Measurements from ENCODE around the gene ZFP90.
"Not testable (repeated sequence)": the region's sequence is repeated elsewhere in the genome, so short reads cannot be mapped to it uniquely, and the experiment has no call there.

ZFP90 gene

DNA sequence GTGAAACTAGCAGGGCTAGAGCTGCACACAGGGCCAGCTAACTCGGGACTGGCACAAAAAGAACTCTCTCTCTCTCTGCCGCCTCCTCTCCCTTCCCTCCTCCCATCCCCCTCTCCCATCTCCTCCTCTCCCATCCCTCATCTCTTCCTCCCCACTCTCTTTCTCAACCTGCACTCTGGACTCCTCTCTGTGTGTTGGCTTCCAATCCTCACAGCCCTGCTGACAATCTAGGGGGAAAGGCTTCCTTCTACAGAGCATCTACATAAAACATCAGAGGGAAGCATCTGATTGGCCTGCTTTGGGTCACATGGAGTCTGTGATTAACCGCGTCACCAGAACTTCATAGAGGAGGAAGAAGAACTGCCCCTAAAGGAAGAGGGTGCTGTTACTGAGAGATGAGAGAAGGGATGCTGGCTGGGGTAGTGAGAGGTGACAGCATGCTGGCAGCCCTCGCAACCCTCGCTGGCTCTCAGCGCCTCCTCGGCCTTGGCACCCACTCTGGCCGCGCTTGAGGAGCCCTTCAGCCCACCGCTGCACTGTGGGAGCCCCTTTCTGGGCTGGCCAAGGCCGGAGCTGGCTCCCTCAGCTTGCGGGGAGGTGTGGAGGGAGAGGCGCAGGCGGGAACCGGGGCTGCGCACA lies 12.8 kb upstream of the ZFP90 start:
- Histone ChIP-seq H3K9me3 (ENCODE audit: low read length) (no peaks in the 10 kb centered on the region), H2AFZ (ENCODE audit: low read depth, low read length) (no peak overlapping the region), H3K4me1 (ENCODE audit: insufficient read depth, low read length) (no peaks in the 10 kb centered on the region), H3K27me3 (ENCODE audit: insufficient read depth, low read length) (no peaks in the 10 kb centered on the region), H3K4me3 (ENCODE audit: low read length) (no peak overlapping the region), H3K36me3 (ENCODE audit: insufficient read depth, low read length) (no peaks in the 10 kb centered on the region)

GRCh38 chr16:68526782-68527145 lies 12.3 kb upstream of the ZFP90 start:
- H3K27me3 ChIP-seq (ENCODE audit: insufficient read depth, low read length): no peaks in the 10 kb centered on the region
- no peaks in the 10 kb centered on the region for H3K4me1 ChIP-seq (ENCODE audit: insufficient read depth, low read length)
- H2AFZ ChIP-seq (ENCODE audit: low read depth, low read length): no peak overlapping the region
- no peaks in the 10 kb centered on the region for H3K36me3 ChIP-seq (ENCODE audit: insufficient read depth, low read length)
- no peak overlapping the region for H3K4me3 ChIP-seq (ENCODE audit: low read length)
- H3K9me3 ChIP-seq (ENCODE audit: low read length): no peaks in the 10 kb centered on the region

GRCh38 chr16:68528233-68528632 lies 10.9 kb upstream of the ZFP90 start:
- Histone ChIP-seq H3K4me1 (ENCODE audit: insufficient read depth, low read length) (no peaks in the 10 kb centered on the region), H3K9me3 (ENCODE audit: low read length) (peaks cover 3% of the 10 kb centered on the region), H3K36me3 (ENCODE audit: insufficient read depth, low read length) (no peaks in the 10 kb centered on the region), H3K4me3 (ENCODE audit: low read length) (no peak overlapping the region), H2AFZ (ENCODE audit: low read depth, low read length) (no peak overlapping the region), H3K27me3 (ENCODE audit: insufficient read depth, low read length) (peaks cover 2% of the 10 kb centered on the region)

DNA sequence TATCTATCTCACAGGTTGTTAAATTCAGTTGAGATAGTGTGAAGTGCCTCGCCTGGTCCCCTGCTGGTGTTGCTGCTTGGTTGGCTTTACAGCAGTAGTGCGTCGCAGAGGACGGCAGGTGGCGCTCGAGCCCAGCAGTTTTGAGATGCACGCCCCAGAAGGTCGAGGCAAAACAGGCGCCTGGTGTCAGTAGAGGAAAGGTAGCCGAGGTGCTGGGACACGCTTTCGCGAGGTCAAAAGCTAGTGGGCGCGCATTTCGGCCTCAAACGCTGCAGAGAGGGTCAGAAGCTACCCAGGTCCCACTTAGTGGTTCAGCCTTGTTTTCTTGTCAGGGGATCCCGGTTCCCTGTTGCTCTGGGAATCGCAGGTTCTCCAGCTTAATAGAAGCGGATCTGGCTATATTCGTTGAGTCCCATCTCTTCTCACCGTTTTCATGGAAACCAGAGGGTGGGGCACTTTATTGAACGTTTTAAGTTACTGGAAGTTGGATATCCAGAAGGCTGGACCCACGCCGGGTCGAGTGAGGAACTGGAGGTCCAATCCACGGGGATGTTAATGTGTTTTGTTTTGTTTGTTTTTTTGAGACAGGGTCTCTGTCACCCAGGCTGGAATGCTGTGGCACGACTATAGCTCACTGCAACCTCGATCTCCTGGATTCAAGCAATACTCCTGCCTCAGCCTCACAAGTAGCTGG lies 10.3 kb upstream of the ZFP90 start:
- Histone ChIP-seq H3K4me1 (ENCODE audit: insufficient read depth, low read length) (no peaks in the 10 kb centered on the region), H3K27me3 (ENCODE audit: insufficient read depth, low read length) (peaks cover 2% of the 10 kb centered on the region), H2AFZ (ENCODE audit: low read depth, low read length) (no peak overlapping the region), H3K9me3 (ENCODE audit: low read length) (peaks cover 9% of the 10 kb centered on the region), H3K36me3 (ENCODE audit: insufficient read depth, low read length) (no peaks in the 10 kb centered on the region), H3K4me3 (ENCODE audit: low read length) (no peak overlapping the region)

GRCh38 chr16:68529608-68529930 lies 9.5 kb upstream of the ZFP90 start:
- Histone ChIP-seq H3K27me3 (ENCODE audit: insufficient read depth, low read length) (peaks cover 2% of the 10 kb centered on the region), H3K9me3 (ENCODE audit: low read length) (peaks cover 9% of the 10 kb centered on the region), H3K4me1 (ENCODE audit: insufficient read depth, low read length) (no peaks in the 10 kb centered on the region), H3K36me3 (ENCODE audit: insufficient read depth, low read length) (no peaks in the 10 kb centered on the region), H3K4me3 (ENCODE audit: low read length) (peak overlapping the region; percentile 50), H2AFZ (ENCODE audit: low read depth, low read length) (peak overlapping the region; percentile 95)

- H3K4me3 ChIP-seq (ENCODE audit: low read length): peak overlapping the region; percentile 50
- H2AFZ ChIP-seq (ENCODE audit: low read depth, low read length): peak overlapping the region; percentile 95
- no peaks in the 10 kb centered on the region for H3K4me1 ChIP-seq (ENCODE audit: insufficient read depth, low read length)
- peaks cover 9% of the 10 kb centered on the region for H3K9me3 ChIP-seq (ENCODE audit: low read length)
- H3K36me3 ChIP-seq (ENCODE audit: insufficient read depth, low read length): no peaks in the 10 kb centered on the region
- peaks cover 2% of the 10 kb centered on the region for H3K27me3 ChIP-seq (ENCODE audit: insufficient read depth, low read length)
Observed at GRCh38 chr16:68529931-68530701, 9.0 kb upstream of the ZFP90 start.

DNA sequence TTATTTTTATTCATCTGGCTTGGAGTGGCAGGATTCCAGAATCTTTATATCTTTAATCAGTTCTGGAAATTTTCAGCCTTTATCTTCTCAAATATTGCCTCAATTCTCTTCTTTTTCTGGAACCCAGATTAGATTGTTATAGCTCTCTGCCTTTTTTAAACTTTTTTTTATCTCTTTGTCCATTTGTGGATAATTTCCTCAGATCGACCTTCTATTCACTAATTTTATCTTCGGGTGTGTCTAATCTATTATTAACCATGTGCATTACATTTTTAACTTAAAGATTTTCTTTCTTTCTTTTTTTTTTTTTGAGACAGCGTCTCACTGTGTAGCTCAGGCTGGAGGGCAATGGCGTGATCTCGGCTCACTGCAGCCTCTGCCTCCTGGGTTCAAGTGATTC lies 5.2 kb upstream of the ZFP90 start:
- Histone ChIP-seq H3K36me3 (ENCODE audit: insufficient read depth, low read length) (no peaks in the 10 kb centered on the region), H3K9me3 (ENCODE audit: low read length) (peaks cover 9% of the 10 kb centered on the region), H3K4me1 (ENCODE audit: insufficient read depth, low read length) (no peaks in the 10 kb centered on the region), H2AFZ (ENCODE audit: low read depth, low read length) (no peak overlapping the region), H3K27me3 (ENCODE audit: insufficient read depth, low read length) (peaks cover 2% of the 10 kb centered on the region), H3K4me3 (ENCODE audit: low read length) (no peak overlapping the region)

DNA sequence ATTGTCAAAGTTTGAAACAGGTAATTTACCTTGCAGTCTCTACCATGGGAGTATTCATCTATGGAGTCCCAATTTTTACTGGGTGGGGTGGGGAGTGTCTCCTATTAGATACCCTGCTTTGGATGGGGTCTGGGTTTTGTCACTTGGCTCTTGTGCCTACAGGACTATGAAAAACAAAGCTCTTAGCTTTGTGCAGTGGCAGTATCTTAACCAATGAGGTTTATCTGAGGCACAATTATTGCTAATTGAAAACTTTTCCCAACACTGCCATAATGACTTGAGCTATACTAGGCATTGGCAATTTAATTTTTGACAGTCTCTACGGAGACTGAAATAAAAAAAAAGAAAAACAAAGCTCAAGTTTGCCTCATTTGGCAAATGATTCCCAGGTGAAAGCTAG lies 3.8 kb upstream of the ZFP90 start:
- Histone ChIP-seq H3K4me1 (ENCODE audit: insufficient read depth, low read length) (peaks cover 7% of the 10 kb centered on the region), H3K9me3 (ENCODE audit: low read length) (peaks cover 10% of the 10 kb centered on the region), H3K4me3 (ENCODE audit: low read length) (no peak overlapping the region), H2AFZ (ENCODE audit: low read depth, low read length) (no peak overlapping the region), H3K27me3 (ENCODE audit: insufficient read depth, low read length) (peaks cover 2% of the 10 kb centered on the region), H3K36me3 (ENCODE audit: insufficient read depth, low read length) (peaks cover under 1% of the 10 kb centered on the region)

DNA sequence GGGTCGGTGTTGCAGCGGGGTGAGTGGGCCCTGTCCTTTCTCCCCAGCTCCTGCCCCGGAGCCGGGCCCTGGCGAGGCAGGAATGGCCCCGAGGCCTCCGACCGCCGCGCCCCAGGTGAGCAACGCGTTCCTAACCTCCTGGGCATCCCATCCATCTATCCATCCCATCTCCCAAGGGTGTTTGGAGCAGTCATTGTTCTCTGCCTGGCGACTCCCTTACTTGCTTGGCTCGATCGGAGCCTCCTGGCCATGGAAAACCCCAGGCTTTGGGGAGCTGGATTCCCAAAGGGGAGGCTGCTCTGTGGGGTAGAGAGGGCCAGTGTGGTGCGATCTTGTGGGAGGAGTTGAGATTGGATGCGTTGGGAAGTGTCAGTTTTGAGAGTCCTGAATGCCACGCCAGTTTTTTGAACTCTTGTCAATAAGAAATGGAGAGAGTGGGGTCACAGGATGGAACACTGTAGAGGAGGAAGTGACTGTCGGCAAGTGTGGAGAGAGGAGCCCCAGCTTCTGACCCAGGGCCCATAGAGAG lies 684 bp downstream of the ZFP90 start:
- Histone ChIP-seq H3K9me3 (ENCODE audit: low read length) (peaks cover 33% of the 10 kb centered on the region), H3K4me3 (ENCODE audit: low read length) (peak overlapping the region; percentile 77), H2AFZ (ENCODE audit: low read depth, low read length) (no peak overlapping the region), H3K27me3 (ENCODE audit: insufficient read depth, low read length) (no peaks in the 10 kb centered on the region), H3K36me3 (ENCODE audit: insufficient read depth, low read length) (peaks cover 36% of the 10 kb centered on the region), H3K4me1 (ENCODE audit: insufficient read depth, low read length) (peaks cover 8% of the 10 kb centered on the region)

DNA sequence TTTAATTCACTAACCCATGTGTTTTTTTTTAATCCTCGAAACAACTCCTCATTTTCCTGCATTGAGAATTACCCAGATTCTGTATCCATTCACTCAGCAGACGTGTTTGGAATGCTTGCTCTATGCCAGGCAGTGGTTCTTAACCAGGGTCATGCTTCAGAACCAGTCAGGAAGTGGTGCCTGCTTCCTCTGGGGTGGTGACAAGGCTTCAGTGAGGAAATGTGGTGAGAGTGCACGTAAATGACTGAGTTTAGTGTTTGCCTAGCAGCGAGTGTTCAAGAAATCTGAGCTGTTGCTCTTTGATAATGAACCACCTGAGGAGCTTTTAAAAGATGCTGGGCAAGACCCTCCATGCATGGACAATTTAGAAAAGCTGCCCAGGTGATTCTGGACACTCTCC lies 9.9 kb downstream of the ZFP90 start:
- Histone ChIP-seq H3K4me1 (ENCODE audit: insufficient read depth, low read length) (no peaks in the 10 kb centered on the region), H2AFZ (ENCODE audit: low read depth, low read length) (no peak overlapping the region), H3K36me3 (ENCODE audit: insufficient read depth, low read length) (peaks cover 71% of the 10 kb centered on the region), H3K4me3 (ENCODE audit: low read length) (no peak overlapping the region), H3K27me3 (ENCODE audit: insufficient read depth, low read length) (no peaks in the 10 kb centered on the region), H3K9me3 (ENCODE audit: low read length) (peaks cover 77% of the 10 kb centered on the region)

DNA sequence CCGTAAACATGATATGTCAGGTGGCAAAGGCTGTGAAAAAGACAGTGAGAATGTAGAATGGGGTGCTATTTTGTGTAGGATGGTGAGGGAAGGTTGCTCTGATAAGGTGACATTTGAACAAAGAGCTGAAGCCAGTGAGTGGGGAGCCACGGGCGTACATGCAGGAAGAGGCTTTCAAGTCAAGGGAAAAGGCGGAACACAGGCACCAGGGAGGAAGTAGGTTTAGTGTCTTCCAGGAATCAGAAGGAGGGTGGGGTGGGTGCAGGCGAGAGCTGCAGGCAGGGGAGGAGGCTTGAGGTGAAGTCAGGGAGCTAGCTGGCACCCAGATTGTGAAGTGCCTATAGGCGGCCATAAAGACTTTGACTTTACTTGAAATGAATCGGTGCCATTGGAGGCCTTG lies 14.1 kb downstream of the ZFP90 start:
- Histone ChIP-seq H3K9me3 (ENCODE audit: low read length) (peaks cover 87% of the 10 kb centered on the region), H3K36me3 (ENCODE audit: insufficient read depth, low read length) (peaks cover 85% of the 10 kb centered on the region), H3K4me1 (ENCODE audit: insufficient read depth, low read length) (no peaks in the 10 kb centered on the region)

GRCh38 chr16:68560341-68560740 lies 21.2 kb downstream of the ZFP90 start:
- H3K36me3 ChIP-seq (ENCODE audit: insufficient read depth, low read length): peaks cover 91% of the 10 kb centered on the region
- not testable (repeated sequence) for H2AFZ ChIP-seq (ENCODE audit: low read depth, low read length); H3K4me1 ChIP-seq (ENCODE audit: insufficient read depth, low read length); H3K27me3 ChIP-seq (ENCODE audit: insufficient read depth, low read length); H3K4me3 ChIP-seq (ENCODE audit: low read length)
- H3K9me3 ChIP-seq (ENCODE audit: low read length): peaks cover 94% of the 10 kb centered on the region

More for the DNA sequence above, 14.1 kb downstream of the ZFP90 start:
- Histone ChIP-seq H2AFZ (ENCODE audit: low read depth, low read length) (no peak overlapping the region), H3K27me3 (ENCODE audit: insufficient read depth, low read length) (no peaks in the 10 kb centered on the region), H3K4me3 (ENCODE audit: low read length) (no peak overlapping the region)

- no peaks in the 10 kb centered on the region for H3K27me3 ChIP-seq (ENCODE audit: insufficient read depth, low read length)
- H3K36me3 ChIP-seq (ENCODE audit: insufficient read depth, low read length): peaks cover 69% of the 10 kb centered on the region
- H2AFZ ChIP-seq (ENCODE audit: low read depth, low read length): no peak overlapping the region
- H3K9me3 ChIP-seq (ENCODE audit: low read length): peaks cover 88% of the 10 kb centered on the region
- no peaks in the 10 kb centered on the region for H3K4me1 ChIP-seq (ENCODE audit: insufficient read depth, low read length)
- no peak overlapping the region for H3K4me3 ChIP-seq (ENCODE audit: low read length)
Observed at GRCh38 chr16:68563631-68564381, 24.7 kb downstream of the ZFP90 start.
